Cortex of kidney (tissue), 1 donor: Measurements from ENCODE around the gene MMGT1.
"Not testable (repeated sequence)": the region's sequence is repeated elsewhere in the genome, so short reads cannot be mapped to it uniquely, and the experiment has no call there.

Experiments used
- DNase-seq: peaks from one replicate; lab custom pipeline; 2025; lab: John Stamatoyannopoulos, UW

MMGT1 gene

GRCh38 chrX:135923353-135923752 lies 50.4 kb downstream of the MMGT1 start:
- DNase-seq, result no peak

- DNase-seq, result not testable (repeated sequence)
Measured at GRCh38 chrX:135920516-135920915, 53.3 kb downstream of the MMGT1 start.

DNA sequence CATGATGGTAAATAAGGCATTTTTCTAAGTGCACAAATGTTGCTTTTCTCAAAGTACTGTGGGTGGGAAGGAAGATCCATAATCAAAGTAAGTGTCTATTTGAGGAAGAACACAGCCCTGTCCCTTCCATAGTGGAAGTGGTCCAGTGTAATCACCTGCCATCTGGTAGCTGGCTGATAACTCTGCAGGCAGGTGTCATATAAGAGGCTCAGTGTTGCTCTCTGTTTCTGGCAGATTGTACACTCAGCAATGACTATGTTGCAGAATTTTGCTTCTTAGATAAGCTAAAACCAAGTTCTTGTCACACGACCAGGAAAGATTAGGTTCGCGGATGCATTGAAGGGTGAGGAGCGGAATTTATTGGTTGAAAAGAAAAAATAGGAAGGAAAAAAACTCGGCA lies 59.4 kb downstream of the MMGT1 start:
- DNase-seq, result no peak
